OCI-LY1 (cell line): ENCODE data around the gene OLFM3.

Source experiments
- H2AFZ ChIP-seq: fragments of 200-600 bp; sonication (generic), shearing (Covaris generic); 2 replicates; pipeline ENCODE4 v1.6.0; 2014; ENCODE audit warnings: antibody characterized with exemption, mild to moderate bottlenecking, low read length
- H3F3A ChIP-seq: fragments of 200-600 bp; sonication (generic), shearing (Covaris generic); 2 replicates; pipeline ENCODE4 v1.6.0; 2014; ENCODE audit warnings: mild to moderate bottlenecking, antibody characterized with exemption, low read length, moderate library complexity; ENCODE audit not compliant: insufficient read depth
- H3K27ac ChIP-seq: fragments of 200-600 bp; sonication (generic); 2 replicates; pipeline ENCODE4 v1.5.1; 2014; ENCODE audit warnings: low read length, mixed run types, mild to moderate bottlenecking, low read depth; ENCODE audit not compliant: poor library complexity, severe bottlenecking
- H3K27me3 ChIP-seq: fragments of 200-600 bp; sonication (generic); 2 replicates; pipeline ENCODE4 v1.6.0; 2014; ENCODE audit warnings: antibody characterized with exemption, mild to moderate bottlenecking, low read length, moderate library complexity; ENCODE audit not compliant: insufficient read depth
- H3K36me3 ChIP-seq: fragments of 200-600 bp; sonication (generic); 2 replicates; pipeline ENCODE4 v1.6.1; 2014; ENCODE audit warnings: mild to moderate bottlenecking, antibody characterized with exemption, low read length, moderate library complexity, mixed read lengths; ENCODE audit not compliant: insufficient read depth
- H3K4me1 ChIP-seq: fragments of 200-600 bp; sonication (generic); 2 replicates; pipeline ENCODE4 v1.5.1; 2014; ENCODE audit warnings: mild to moderate bottlenecking, low read length, moderate library complexity; ENCODE audit not compliant: insufficient read depth, severe bottlenecking
- H3K4me2 ChIP-seq: fragments of 200-600 bp; sonication (generic), shearing (Covaris generic); 2 replicates; pipeline ENCODE4 v1.6.1; 2014; ENCODE audit warnings: low read length
- H3K4me3 ChIP-seq: fragments of 200-600 bp; sonication (generic); 2 replicates; pipeline ENCODE4 v1.5.1; 2014; ENCODE audit warnings: low read length, low read depth, mild to moderate bottlenecking, mixed read lengths; ENCODE audit not compliant: poor library complexity, severe bottlenecking
- H3K79me2 ChIP-seq: fragments of 200-600 bp; shearing (Covaris generic); 2 replicates; pipeline ENCODE4 v1.6.1; 2016; ENCODE audit warnings: mixed run types, low read length, mixed read lengths; ENCODE audit not compliant: insufficient read depth
- H3K9ac ChIP-seq: fragments of 200-600 bp; sonication (generic), shearing (Covaris generic); 2 replicates; pipeline ENCODE4 v1.6.1; 2014; ENCODE audit warnings: mild to moderate bottlenecking, low read length, mixed read lengths
- H3K9me2 ChIP-seq: fragments of 200-600 bp; sonication (generic), shearing (Covaris generic); 2 replicates; pipeline ENCODE4 v1.6.1; 2014; ENCODE audit warnings: low read depth, mild to moderate bottlenecking, low read length, mixed read lengths
- H3K9me3 ChIP-seq: fragments of 200-600 bp; shearing (Covaris generic); 2 replicates; pipeline ENCODE4 v1.6.1; 2014; ENCODE audit warnings: low read length, mixed read lengths
- H4K20me1 ChIP-seq: fragments of 200-600 bp; sonication (generic), shearing (Covaris generic); 2 replicates; pipeline ENCODE4 v1.6.0; 2016; ENCODE audit warnings: mild to moderate bottlenecking, low read length; ENCODE audit not compliant: insufficient read depth
- CTCF ChIP-seq: fragments of 200-600 bp; sonication (generic), shearing (Covaris generic); IDR thresholded peaks from 2 replicates; pipeline ENCODE4 v1.5.1; 2017; ENCODE audit warnings: mild to moderate bottlenecking, antibody characterized with exemption, low read length, moderate library complexity, mixed read lengths
- EZH2 ChIP-seq: fragments of 200-600 bp; sonication (generic), shearing (Covaris generic); IDR thresholded peaks from 2 replicates; pipeline ENCODE4 v1.8.0; 2017; ENCODE audit warnings: borderline replicate concordance, mixed run types, mild to moderate bottlenecking, antibody characterized with exemption, low read length, moderate library complexity, mixed read lengths

Gene OLFM3

GRCh38 chr1:101964708-101965107 lies 32.0 kb downstream of the OLFM3 start:
- TF ChIP-seq CTCF: no peak
- TF ChIP-seq EZH2: no peak
- no peak overlapping the region for H3K9ac ChIP-seq
- no peaks in the 10 kb centered on the region for H3K4me1 ChIP-seq
- no peaks in the 10 kb centered on the region for H3K9me3 ChIP-seq
- no peaks in the 10 kb centered on the region for H4K20me1 ChIP-seq
- no peak overlapping the region for H3K4me3 ChIP-seq
- no peak overlapping the region for H3K27ac ChIP-seq
- H3K79me2 ChIP-seq: no peaks in the 10 kb centered on the region
- H3K36me3 ChIP-seq: no peaks in the 10 kb centered on the region
- H3K4me2 ChIP-seq: no peak overlapping the region
- no peaks in the 10 kb centered on the region for H3F3A ChIP-seq
- no peaks in the 10 kb centered on the region for H3K27me3 ChIP-seq
- no peak overlapping the region for H2AFZ ChIP-seq
- H3K9me2 ChIP-seq: no peaks in the 10 kb centered on the region

- Histone ChIP-seq H3K4me3 (no peak overlapping the region), H3K4me2 (no peak overlapping the region), H3K9me2 (no peaks in the 10 kb centered on the region), H3K36me3 (no peaks in the 10 kb centered on the region), H3K27me3 (no peaks in the 10 kb centered on the region), H3F3A (no peaks in the 10 kb centered on the region), H3K9me3 (no peaks in the 10 kb centered on the region), H3K4me1 (no peaks in the 10 kb centered on the region), H2AFZ (no peak overlapping the region), H3K9ac (no peak overlapping the region), H3K27ac (no peak overlapping the region), H3K79me2 (no peaks in the 10 kb centered on the region), H4K20me1 (no peaks in the 10 kb centered on the region)
- no peak for TF ChIP-seq EZH2
- no peak for TF ChIP-seq CTCF
These were observed 36.6 kb downstream of the OLFM3 start for GRCh38 chr1:101960142-101960541.

GRCh38 chr1:101959456-101959855 lies 37.3 kb downstream of the OLFM3 start:
- Histone ChIP-seq H3K79me2 (no peaks in the 10 kb centered on the region), H3F3A (no peaks in the 10 kb centered on the region), H3K9me2 (no peaks in the 10 kb centered on the region), H3K9me3 (no peaks in the 10 kb centered on the region), H2AFZ (no peak overlapping the region), H3K27ac (no peak overlapping the region), H3K4me1 (no peaks in the 10 kb centered on the region), H3K9ac (no peak overlapping the region), H3K4me2 (no peak overlapping the region), H3K27me3 (no peaks in the 10 kb centered on the region), H4K20me1 (no peaks in the 10 kb centered on the region), H3K36me3 (no peaks in the 10 kb centered on the region), H3K4me3 (no peak overlapping the region)
- TF ChIP-seq CTCF: no peak
- no peak for TF ChIP-seq EZH2
